Kidney (tissue), 14 donors: ENCODE data around the gene ERRFI1. TPM values are rescaled to one million over a fixed set of nuclear protein-coding genes. Genes with fewer than 3 reads are reported as not detected.

ENCODE experiments used
- DNase-seq, 5 donors: peaks; one replicate each; pipeline ENCODE4 v3.0.0-alpha.2; 2013 to 2020
- FAIRE-seq: peaks from 2 replicates; lab custom pipeline; 2012; peaks lifted over from hg19 to GRCh38; lab: Jason Lieb, UNC
- H3K27ac ChIP-seq, 2 donors: one replicate each; pipeline ENCODE4 v1.7.0; 2013; ENCODE audit warnings: low read depth in 2 of 2, low read length in 2 of 2, inconsistent platforms in 1 of 2
- H3K27me3 ChIP-seq: one replicate; pipeline ENCODE4 v1.7.1; 2013; ENCODE audit warnings: low read length, inconsistent platforms; ENCODE audit not compliant: control insufficient read depth, insufficient read depth
- H3K36me3 ChIP-seq, 3 donors: one replicate each; pipeline versions ENCODE4 v1.7.0 to v1.7.1; 2013; ENCODE audit warnings: low read length in 3 of 3, control low read depth in 1 of 3, inconsistent platforms in 1 of 3; ENCODE audit not compliant: insufficient read depth in 3 of 3, control insufficient read depth in 2 of 3
- H3K4me1 ChIP-seq, 3 donors: one replicate each; pipeline versions ENCODE4 v1.7.0 to v1.7.1; 2013; ENCODE audit warnings: low read length in 3 of 3, inconsistent platforms in 1 of 3, low read depth in 1 of 3; ENCODE audit not compliant: control insufficient read depth in 2 of 3, insufficient read depth in 2 of 3
- H3K4me3 ChIP-seq, 3 donors: one replicate each; pipeline versions ENCODE4 v1.7.0 to v1.8.1; 2013; ENCODE audit warnings: low read length in 3 of 3, control low read depth in 1 of 3, inconsistent platforms in 1 of 3
- H3K9ac ChIP-seq, 3 donors: one replicate each; pipeline versions ENCODE4 v1.7.0 to v1.7.1; 2013; ENCODE audit warnings: low read length in 3 of 3, control low read depth in 1 of 3, inconsistent platforms in 1 of 3
- H3K9me3 ChIP-seq, 3 donors: one replicate each; pipeline versions ENCODE4 v1.7.0 to v1.7.1; 2013; ENCODE audit warnings: low read length in 3 of 3, control low read depth in 1 of 3, inconsistent platforms in 1 of 3; ENCODE audit not compliant: control insufficient read depth in 2 of 3, insufficient read depth in 1 of 3
- CTCF ChIP-seq: IDR thresholded peaks from 3 replicates; pipeline ENCODE4 v1.5.1; 2012; ENCODE audit warnings: mild to moderate bottlenecking, moderate library complexity, borderline replicate concordance; ENCODE audit not compliant: insufficient read depth; ENCODE audit errors: extremely low read depth
- intact Hi-C: fragments of 100-400 bp; cut with DNase I; formaldehyde crosslinking; loops from one replicate; pipeline ENCODE4 v1.11.1; 2022
- polyA plus RNA-seq: library from polyadenylated mRNA; stranded (reverse); fragments of 350-450 nt; fragmentation: Illumina TruSeq; extraction: RNeasy Lipid Tissue Mini Kit (QIAGEN cat#74804); gene quantifications from one replicate; pipeline ENCODE4 v1.2.3, GENCODE V29; 2014; ENCODE audit warnings: low read depth, low replicate concordance; ENCODE audit not compliant: insufficient read depth
- total RNA-seq: library from RNA; stranded (reverse); fragmentation: NEBNext Ultra II Directional; extraction: Animal tissue kit (Norgen Biotek cat#: 25700); gene quantifications from one replicate; pipeline ENCODE4 v1.2.1, GENCODE V29; 2021
- donor health status: control.
- donor health status: control.
- donor health status: control.
- donor health status: control.
- donor health status: control.
- donor health status: DM: yes; HTN: yes; CAD: no.
- donor health status: Normal renal cell carcinoma (clear cell type).

ERRFI1 gene
- total and polyA plus RNA-seq, 2 donors from 2014 or later: 25.0 to 71.3 TPM

GRCh38 chr1:8011923-8012858 lies 13.9 kb downstream of the ERRFI1 start:
- Histone ChIP-seq H3K9ac (no peak overlapping the region), H3K36me3 (peaks cover 0 to 60% (median 42%) of the 10 kb centered on the region in 3 donors), H3K27me3 (no peaks in the 10 kb centered on the region), H3K4me3 (no peak overlapping the region), H3K4me1 (peaks cover 0 to 21% (median 10%) of the 10 kb centered on the region in 3 donors), H3K9me3 (no peaks in the 10 kb centered on the region), H3K27ac (peak overlapping the region in 1 of 2 donors; percentile 9)
- no peak for DNase-seq
- TF ChIP-seq CTCF: no peak
- intact Hi-C loops: no loop called here
- no peak for FAIRE-seq

- Histone ChIP-seq H3K4me1 (peaks cover 0 to 13% (median 12%) of the 10 kb centered on the region in 3 donors), H3K9me3 (no peaks in the 10 kb centered on the region), H3K36me3 (peaks cover 0 to 60% (median 42%) of the 10 kb centered on the region in 3 donors), H3K4me3 (no peak overlapping the region), H3K9ac (no peak overlapping the region), H3K27me3 (no peaks in the 10 kb centered on the region), H3K27ac (no peak overlapping the region)
- FAIRE-seq: no peak
- intact Hi-C loops: no loop called here
- no peak for TF ChIP-seq CTCF
- no peak for DNase-seq
Observed at GRCh38 chr1:8011016-8011415, 15.1 kb downstream of the ERRFI1 start.

GRCh38 chr1:8010080-8010664 lies 15.9 kb downstream of the ERRFI1 start:
- no peak for TF ChIP-seq CTCF
- Histone ChIP-seq H3K9me3 (no peaks in the 10 kb centered on the region), H3K9ac (no peak overlapping the region), H3K4me3 (no peak overlapping the region), H3K36me3 (peaks cover 0 to 55% (median 42%) of the 10 kb centered on the region in 3 donors), H3K4me1 (peaks cover 0 to 8% (median 5%) of the 10 kb centered on the region in 3 donors), H3K27ac (no peak overlapping the region), H3K27me3 (no peaks in the 10 kb centered on the region)
- FAIRE-seq (no peak), DNase-seq (no peak)
- intact Hi-C loops: no loop called here
